ENCODE data around the gene BTBD9.

Gene BTBD9

GRCh38 chr6:38584731-38585130 lies 55.0 kb downstream of the BTBD9 start:
- H3K4me3 ChIP-seq (ENCODE audit: insufficient read length, low read depth): no peak overlapping the region
- TF ChIP-seq SUZ12 (IDR thresholded peaks at IDR 0.05; ENCODE audit: extremely low read depth, insufficient read depth, insufficient read length): no peak
- TF ChIP-seq ZNF274 (IDR thresholded peaks at IDR 0.05; ENCODE audit: low read depth, low read length): no peak
- no peak for TF ChIP-seq YY1 (IDR thresholded peaks at IDR 0.05; ENCODE audit: insufficient read depth, insufficient read length)
- H3K27me3 ChIP-seq (ENCODE audit: insufficient read depth, insufficient read length): no peaks in the 10 kb centered on the region

GRCh38 chr6:38583523-38583922 lies 56.2 kb downstream of the BTBD9 start:
- Histone ChIP-seq H3K27me3 (ENCODE audit: insufficient read depth, insufficient read length) (no peaks in the 10 kb centered on the region), H3K9ac (ENCODE audit: insufficient read length, low read depth) (no peak overlapping the region), H3K36me3 (ENCODE audit: insufficient read depth, insufficient read length, low read length) (no peaks in the 10 kb centered on the region), H3K4me3 (ENCODE audit: insufficient read length, low read depth) (no peak overlapping the region), H3K4me1 (ENCODE audit: insufficient read depth, insufficient read length) (no peaks in the 10 kb centered on the region), H3K9me3 (ENCODE audit: insufficient read depth, low read length) (no peaks in the 10 kb centered on the region)
- TF ChIP-seq YY1 (IDR thresholded peaks at IDR 0.05; ENCODE audit: insufficient read depth, insufficient read length) (no peak), ZNF274 (IDR thresholded peaks at IDR 0.05; ENCODE audit: low read depth, low read length) (no peak), SUZ12 (IDR thresholded peaks at IDR 0.05; ENCODE audit: extremely low read depth, insufficient read depth, insufficient read length) (no peak)
- DNase-seq (ENCODE audit: low read depth, low spot score): no peak

More at GRCh38 chr6:38584731-38585130, 55.0 kb downstream of the BTBD9 start:
- Histone ChIP-seq H3K9me3 (ENCODE audit: insufficient read depth, low read length) (no peaks in the 10 kb centered on the region), H3K9ac (ENCODE audit: insufficient read length, low read depth) (no peak overlapping the region), H3K4me1 (ENCODE audit: insufficient read depth, insufficient read length) (no peaks in the 10 kb centered on the region), H3K36me3 (ENCODE audit: insufficient read depth, insufficient read length, low read length) (no peaks in the 10 kb centered on the region)
- DNase-seq (ENCODE audit: low read depth, low spot score): no peak

DNA sequence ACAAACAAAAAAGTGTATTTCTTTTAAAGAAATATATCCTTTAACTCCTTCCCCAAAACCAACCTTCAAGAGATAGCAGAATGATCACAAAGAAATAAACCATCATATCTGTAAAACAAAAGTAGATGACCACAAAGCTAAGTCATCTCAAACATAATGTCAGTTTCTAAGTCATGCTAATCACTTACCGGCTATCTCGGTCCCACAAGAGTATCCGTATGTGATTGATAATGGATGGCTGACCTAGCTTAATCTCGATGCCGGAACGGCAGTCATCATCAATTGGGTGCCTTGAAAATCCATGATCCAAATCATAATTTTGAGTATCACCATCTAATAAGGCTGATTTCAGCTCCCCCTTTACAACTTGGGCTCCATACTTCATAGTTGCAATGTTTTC lies 59.7 kb downstream of the BTBD9 start:
- H3K9me3 ChIP-seq (ENCODE audit: insufficient read depth, low read length): no peaks in the 10 kb centered on the region
- H3K27me3 ChIP-seq (ENCODE audit: insufficient read depth, insufficient read length): no peaks in the 10 kb centered on the region
- no peak for TF ChIP-seq ZNF274 (IDR thresholded peaks at IDR 0.05; ENCODE audit: low read depth, low read length)
- no peak for TF ChIP-seq SUZ12 (IDR thresholded peaks at IDR 0.05; ENCODE audit: extremely low read depth, insufficient read depth, insufficient read length)
- TF ChIP-seq YY1 (IDR thresholded peaks at IDR 0.05; ENCODE audit: insufficient read depth, insufficient read length): no peak
- H3K36me3 ChIP-seq (ENCODE audit: insufficient read depth, insufficient read length, low read length): no peaks in the 10 kb centered on the region
- H3K4me1 ChIP-seq (ENCODE audit: insufficient read depth, insufficient read length): no peaks in the 10 kb centered on the region
- H3K9ac ChIP-seq (ENCODE audit: insufficient read length, low read depth): no peak overlapping the region
- no peak for DNase-seq (ENCODE audit: low read depth, low spot score)
- no peak overlapping the region for H3K4me3 ChIP-seq (ENCODE audit: insufficient read length, low read depth)

- TF ChIP-seq SUZ12 (IDR thresholded peaks at IDR 0.05; ENCODE audit: extremely low read depth, insufficient read depth, insufficient read length) (no peak), YY1 (IDR thresholded peaks at IDR 0.05; ENCODE audit: insufficient read depth, insufficient read length) (no peak), ZNF274 (IDR thresholded peaks at IDR 0.05; ENCODE audit: low read depth, low read length) (no peak)
- H3K4me3 ChIP-seq (ENCODE audit: insufficient read length, low read depth): no peak overlapping the region
- H3K27me3 ChIP-seq (ENCODE audit: insufficient read depth, insufficient read length): no peaks in the 10 kb centered on the region
- H3K36me3 ChIP-seq (ENCODE audit: insufficient read depth, insufficient read length, low read length): no peaks in the 10 kb centered on the region
- no peak overlapping the region for H3K9ac ChIP-seq (ENCODE audit: insufficient read length, low read depth)
- H3K4me1 ChIP-seq (ENCODE audit: insufficient read depth, insufficient read length): no peaks in the 10 kb centered on the region
- no peaks in the 10 kb centered on the region for H3K9me3 ChIP-seq (ENCODE audit: insufficient read depth, low read length)
- DNase-seq (ENCODE audit: low read depth, low spot score): no peak
Observed at GRCh38 chr6:38579010-38579628, 60.6 kb downstream of the BTBD9 start.

DNA sequence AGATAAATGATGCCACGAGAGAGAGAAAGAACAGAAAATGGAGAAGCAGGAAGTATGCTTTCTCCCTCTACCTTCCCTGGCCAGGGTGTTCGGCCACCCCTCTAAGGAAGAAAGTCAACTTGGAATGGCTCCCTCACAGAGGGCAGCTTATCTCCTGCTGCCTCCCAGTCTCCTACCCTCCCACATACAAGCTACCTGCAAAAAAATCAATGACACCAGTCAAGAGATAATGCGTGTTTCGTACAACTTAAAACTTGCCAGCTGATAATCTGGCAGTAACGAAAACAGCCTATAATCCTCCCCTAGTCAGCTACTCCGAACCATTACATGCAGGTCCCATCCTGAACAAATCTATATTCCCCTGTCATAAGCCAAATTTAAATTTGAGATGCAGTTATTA lies 61.7 kb downstream of the BTBD9 start:
- no peak for TF ChIP-seq ZNF274 (IDR thresholded peaks at IDR 0.05; ENCODE audit: low read depth, low read length)
- no peak for TF ChIP-seq SUZ12 (IDR thresholded peaks at IDR 0.05; ENCODE audit: extremely low read depth, insufficient read depth, insufficient read length)
- TF ChIP-seq YY1 (IDR thresholded peaks at IDR 0.05; ENCODE audit: insufficient read depth, insufficient read length): no peak
- no peak overlapping the region for H3K9ac ChIP-seq (ENCODE audit: insufficient read length, low read depth)
- DNase-seq (ENCODE audit: low read depth, low spot score): no peak
- H3K27me3 ChIP-seq (ENCODE audit: insufficient read depth, insufficient read length): no peaks in the 10 kb centered on the region
- H3K4me3 ChIP-seq (ENCODE audit: insufficient read length, low read depth): no peak overlapping the region
- no peaks in the 10 kb centered on the region for H3K9me3 ChIP-seq (ENCODE audit: insufficient read depth, low read length)
- no peaks in the 10 kb centered on the region for H3K36me3 ChIP-seq (ENCODE audit: insufficient read depth, insufficient read length, low read length)
- H3K4me1 ChIP-seq (ENCODE audit: insufficient read depth, insufficient read length): no peaks in the 10 kb centered on the region

GRCh38 chr6:38577492-38577891 lies 62.2 kb downstream of the BTBD9 start:
- Histone ChIP-seq H3K36me3 (ENCODE audit: insufficient read depth, insufficient read length, low read length) (no peaks in the 10 kb centered on the region), H3K9me3 (ENCODE audit: insufficient read depth, low read length) (no peaks in the 10 kb centered on the region), H3K4me3 (ENCODE audit: insufficient read length, low read depth) (no peak overlapping the region), H3K4me1 (ENCODE audit: insufficient read depth, insufficient read length) (no peaks in the 10 kb centered on the region), H3K9ac (ENCODE audit: insufficient read length, low read depth) (no peak overlapping the region), H3K27me3 (ENCODE audit: insufficient read depth, insufficient read length) (no peaks in the 10 kb centered on the region)
- DNase-seq (ENCODE audit: low read depth, low spot score): no peak
- TF ChIP-seq YY1 (IDR thresholded peaks at IDR 0.05; ENCODE audit: insufficient read depth, insufficient read length) (no peak), SUZ12 (IDR thresholded peaks at IDR 0.05; ENCODE audit: extremely low read depth, insufficient read depth, insufficient read length) (no peak), ZNF274 (IDR thresholded peaks at IDR 0.05; ENCODE audit: low read depth, low read length) (no peak)

GRCh38 chr6:38573801-38574395 lies 65.8 kb downstream of the BTBD9 start:
- no peaks in the 10 kb centered on the region for H3K36me3 ChIP-seq (ENCODE audit: insufficient read depth, insufficient read length, low read length)
- TF ChIP-seq SUZ12 (IDR thresholded peaks at IDR 0.05; ENCODE audit: extremely low read depth, insufficient read depth, insufficient read length) (no peak), ZNF274 (IDR thresholded peaks at IDR 0.05; ENCODE audit: low read depth, low read length) (no peak), YY1 (IDR thresholded peaks at IDR 0.05; ENCODE audit: insufficient read depth, insufficient read length) (no peak)
- no peak overlapping the region for H3K9ac ChIP-seq (ENCODE audit: insufficient read length, low read depth)
- DNase-seq (ENCODE audit: low read depth, low spot score): no peak
- H3K27me3 ChIP-seq (ENCODE audit: insufficient read depth, insufficient read length): no peaks in the 10 kb centered on the region
- no peaks in the 10 kb centered on the region for H3K4me1 ChIP-seq (ENCODE audit: insufficient read depth, insufficient read length)
- H3K9me3 ChIP-seq (ENCODE audit: insufficient read depth, low read length): no peaks in the 10 kb centered on the region
- H3K4me3 ChIP-seq (ENCODE audit: insufficient read length, low read depth): no peak overlapping the region

Data from NT2/D1 (cell line).